ENCODE data around the gene KRCC1. TPM values are rescaled to one million over a fixed set of nuclear protein-coding genes. Genes with fewer than 3 reads are reported as not detected.

Gene KRCC1
- total RNA-seq, 2 experiments from 2014 or later: 10.8 to 11.1 TPM

- H3K27ac Mint-ChIP-seq: no peak overlapping the region
- no peaks in the 10 kb centered on the region for H3K27me3 Mint-ChIP-seq
- no peaks in the 10 kb centered on the region for H3K4me1 Mint-ChIP-seq (ENCODE audit: low read depth)
- no peak overlapping the region for H3K4me3 Mint-ChIP-seq
- H3K36me3 Mint-ChIP-seq (ENCODE audit: low read depth): no peaks in the 10 kb centered on the region
- no peak for ATAC-seq
- no peak for DNase-seq
- H3K9me3 Mint-ChIP-seq: no peaks in the 10 kb centered on the region
- TF ChIP-seq, protein P1, sequence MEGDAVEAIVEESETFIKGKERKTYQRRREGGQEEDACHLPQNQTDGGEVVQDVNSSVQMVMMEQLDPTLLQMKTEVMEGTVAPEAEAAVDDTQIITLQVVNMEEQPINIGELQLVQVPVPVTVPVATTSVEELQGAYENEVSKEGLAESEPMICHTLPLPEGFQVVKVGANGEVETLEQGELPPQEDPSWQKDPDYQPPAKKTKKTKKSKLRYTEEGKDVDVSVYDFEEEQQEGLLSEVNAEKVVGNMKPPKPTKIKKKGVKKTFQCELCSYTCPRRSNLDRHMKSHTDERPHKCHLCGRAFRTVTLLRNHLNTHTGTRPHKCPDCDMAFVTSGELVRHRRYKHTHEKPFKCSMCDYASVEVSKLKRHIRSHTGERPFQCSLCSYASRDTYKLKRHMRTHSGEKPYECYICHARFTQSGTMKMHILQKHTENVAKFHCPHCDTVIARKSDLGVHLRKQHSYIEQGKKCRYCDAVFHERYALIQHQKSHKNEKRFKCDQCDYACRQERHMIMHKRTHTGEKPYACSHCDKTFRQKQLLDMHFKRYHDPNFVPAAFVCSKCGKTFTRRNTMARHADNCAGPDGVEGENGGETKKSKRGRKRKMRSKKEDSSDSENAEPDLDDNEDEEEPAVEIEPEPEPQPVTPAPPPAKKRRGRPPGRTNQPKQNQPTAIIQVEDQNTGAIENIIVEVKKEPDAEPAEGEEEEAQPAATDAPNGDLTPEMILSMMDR (IDR thresholded peaks at IDR 0.05): no peak
- intact Hi-C loops (cut with micrococcal nuclease): no loop called here
- ChIA-PET CTCF (no interaction called here), POLR2A (no interaction called here)
These were observed 11.6 kb upstream of the KRCC1 start for GRCh38 chr2:88067189-88067588.

- ChIA-PET CTCF (no interaction called here), POLR2A (no interaction called here)
- Mint-ChIP-seq H3K4me1 (ENCODE audit: low read depth) (no peaks in the 10 kb centered on the region), H3K27ac (no peak overlapping the region), H3K27me3 (no peaks in the 10 kb centered on the region), H3K4me3 (no peak overlapping the region), H3K36me3 (ENCODE audit: low read depth) (no peaks in the 10 kb centered on the region), H3K9me3 (no peaks in the 10 kb centered on the region)
- ATAC-seq (no peak), DNase-seq (no peak)
- TF ChIP-seq, protein P1 (IDR thresholded peaks at IDR 0.05): no peak
- intact Hi-C loops (cut with micrococcal nuclease): no loop called here
These were observed 11.0 kb upstream of the KRCC1 start for GRCh38 chr2:88066543-88066942.

DNA sequence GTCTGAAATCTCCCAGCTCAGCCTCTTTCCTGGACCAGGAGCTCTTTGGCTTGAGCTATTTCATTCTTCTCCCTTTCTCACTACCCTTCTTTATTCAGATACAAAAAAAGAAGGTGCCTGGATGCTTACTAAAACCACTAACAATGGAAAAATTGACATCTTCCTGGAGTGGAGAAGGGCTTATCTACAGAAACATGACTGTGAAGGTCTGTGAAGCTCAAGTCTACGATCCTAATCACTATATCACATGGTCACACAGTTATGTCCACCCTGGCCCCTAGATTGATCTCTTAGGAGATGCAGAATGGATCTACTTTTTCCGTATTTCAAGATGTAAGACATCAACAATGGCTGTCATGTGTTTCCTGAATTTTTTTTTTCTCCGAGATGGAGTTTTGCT lies 5.7 kb upstream of the KRCC1 start:
- peaks cover 30% of the 10 kb centered on the region for H3K4me1 Mint-ChIP-seq (ENCODE audit: low read depth)

DNA sequence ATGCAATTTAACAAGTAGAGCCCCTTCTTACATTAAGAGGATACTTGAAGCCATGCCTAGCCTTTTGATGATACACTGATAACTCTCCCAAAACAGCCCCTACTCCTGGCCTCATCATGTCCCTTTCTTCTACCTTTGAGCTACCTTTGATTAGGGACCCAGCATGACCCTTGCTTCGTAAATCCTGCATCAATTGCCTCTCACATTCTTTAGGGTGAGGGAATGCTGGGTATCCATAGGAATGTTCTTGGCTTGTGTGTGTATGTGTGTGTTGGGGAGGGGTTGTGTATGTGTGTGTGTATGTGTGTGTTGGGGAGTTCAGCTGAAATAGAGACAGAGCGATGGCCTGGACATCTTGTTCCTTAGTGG lies 5.3 kb upstream of the KRCC1 start:
- H3K4me1 Mint-ChIP-seq (ENCODE audit: low read depth): peaks cover 34% of the 10 kb centered on the region
- ATAC-seq: no peak
- CTCF ChIA-PET: interaction anchor here (0.6 to 5.3 kb wide), 56 partner anchors 9 to 510 kb away, joined by 3 to 193 read pairs (median 6); partner anchors contain the start of genes RNU2-63P and THNSL2
- DNase-seq: no peak
- H3K27me3 Mint-ChIP-seq: no peaks in the 10 kb centered on the region
- intact Hi-C loops (cut with micrococcal nuclease): loop anchor here (1.0 kb wide), 1 partner anchor 99 kb away; no protein-coding TSS in a partner anchor
- H3K4me3 Mint-ChIP-seq: no peak overlapping the region
- H3K36me3 Mint-ChIP-seq (ENCODE audit: low read depth): peaks cover 2% of the 10 kb centered on the region
- H3K27ac Mint-ChIP-seq: no peak overlapping the region
- no peaks in the 10 kb centered on the region for H3K9me3 Mint-ChIP-seq
- TF ChIP-seq, protein P1 (IDR thresholded peaks at IDR 0.05): no peak
- POLR2A ChIA-PET: interaction anchor here (2.3 kb wide), 1 partner anchor 44 kb away, joined by 14 read pairs; the partner anchor contains the start of gene RNU2-63P

More for the DNA sequence above, 5.7 kb upstream of the KRCC1 start:
- no peaks in the 10 kb centered on the region for H3K27me3 Mint-ChIP-seq
- POLR2A ChIA-PET: interaction anchor here (2.3 kb wide), 1 partner anchor 45 kb away, joined by 14 read pairs; the partner anchor contains the start of gene RNU2-63P
- CTCF ChIA-PET: interaction anchor here (0.7 to 5.3 kb wide), 37 partner anchors 9 to 510 kb away, joined by 3 to 193 read pairs (median 7); partner anchors contain the start of genes RNU2-63P and THNSL2
- intact Hi-C loops (cut with micrococcal nuclease): no loop called here
- TF ChIP-seq, protein P1 (IDR thresholded peaks at IDR 0.05): no peak
- H3K27ac Mint-ChIP-seq: no peak overlapping the region
- ATAC-seq (no peak), DNase-seq (no peak)
- H3K36me3 Mint-ChIP-seq (ENCODE audit: low read depth): no peaks in the 10 kb centered on the region
- H3K4me3 Mint-ChIP-seq: no peak overlapping the region
- H3K9me3 Mint-ChIP-seq: no peaks in the 10 kb centered on the region

All from activated CD8-positive, alpha-beta T cell treated with anti-CD3 and anti-CD28 coated beads for 36 hours (primary cell).